Ishikawa (cell line): ENCODE measurements around the gene LRRC28.

Source experiments
- CREB1 ChIP-seq: IDR thresholded peaks from 2 replicates; pipeline ENCODE4 v1.6.1; 2012; ENCODE audit warnings: low read depth
- EGR1 ChIP-seq: IDR thresholded peaks from 2 replicates; pipeline ENCODE4 v1.6.1; 2012
- EP300 ChIP-seq: IDR thresholded peaks from 2 replicates; pipeline ENCODE4 v1.6.1; 2012; ENCODE audit warnings: borderline replicate concordance
- FOXM1 ChIP-seq: IDR thresholded peaks from 2 replicates; pipeline ENCODE4 v1.6.1; 2012; ENCODE audit warnings: low read depth, borderline replicate concordance
- RAD21 ChIP-seq: IDR thresholded peaks from 2 replicates; pipeline ENCODE4 v1.6.1; 2012; ENCODE audit warnings: low read depth
- TAF1 ChIP-seq: IDR thresholded peaks from 2 replicates; pipeline ENCODE4 v1.6.1; 2012; ENCODE audit warnings: low read depth, mild to moderate bottlenecking
- TCF12 ChIP-seq: IDR thresholded peaks from 2 replicates; pipeline ENCODE4 v1.6.1; 2012; ENCODE audit warnings: low read depth
- TEAD4 ChIP-seq: IDR thresholded peaks from 2 replicates; pipeline ENCODE4 v1.6.1; 2012
- YY1 ChIP-seq: IDR thresholded peaks from 2 replicates; pipeline ENCODE4 v1.6.1; 2012; ENCODE audit warnings: low read depth
- TF ChIP-seq, protein P1 (sequence below): IDR thresholded peaks from 2 replicates; pipeline ENCODE4 v1.6.1; 2012; ENCODE audit warnings: low read depth, mild to moderate bottlenecking
- TF ChIP-seq, protein P2 (sequence below): IDR thresholded peaks from 2 replicates; pipeline ENCODE4 v1.6.1; 2012

DNA sequence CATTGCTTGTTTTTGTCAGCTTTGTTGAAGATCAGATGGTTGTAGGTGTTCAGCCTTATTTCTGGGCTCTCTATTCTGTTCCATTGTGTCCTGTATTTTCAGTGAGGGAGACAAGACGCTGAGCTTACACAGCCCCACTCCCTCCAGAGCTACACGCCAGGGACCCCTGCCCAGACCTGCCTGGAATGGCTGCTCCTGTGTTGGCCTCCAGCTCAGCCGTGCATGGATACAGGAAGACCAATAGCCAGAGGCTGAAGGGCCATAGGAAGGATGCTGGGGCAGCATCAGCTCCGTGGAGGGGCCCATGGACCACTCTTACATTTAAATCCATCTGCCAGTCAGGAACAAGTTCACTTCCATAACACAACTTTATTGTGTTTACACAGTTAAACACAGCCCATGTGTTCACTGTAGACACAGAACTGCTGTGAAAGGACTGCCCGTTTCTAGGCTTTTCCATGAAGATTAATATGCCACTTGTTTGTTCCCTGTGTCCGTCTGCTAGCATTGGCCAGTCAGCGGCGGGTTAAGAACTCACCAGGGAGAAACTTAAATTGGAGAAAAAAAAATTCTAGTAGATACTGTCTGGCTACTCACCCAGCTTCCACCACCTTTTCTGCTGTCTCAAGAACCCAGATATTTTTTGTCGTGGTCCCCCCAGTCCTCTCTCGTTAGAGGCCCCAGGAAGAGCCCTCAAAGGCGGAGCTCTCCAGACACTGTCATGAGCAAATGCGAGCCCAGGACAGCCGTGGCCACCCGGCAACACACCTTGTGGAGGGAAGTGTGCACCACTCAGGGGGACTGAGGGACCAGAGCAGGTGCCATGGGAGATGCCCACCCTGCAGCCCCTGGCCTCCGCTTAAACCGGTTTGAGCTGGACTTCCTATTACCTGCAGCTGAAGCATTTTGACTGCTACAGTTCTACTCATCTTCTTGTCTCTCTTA, 172.2 kb downstream of the LRRC28 start:
- TF ChIP-seq EP300 (no peak), TAF1 (no peak), FOXM1 (no peak), CREB1 (no peak), TEAD4 (no peak), YY1 (no peak), TCF12 (no peak), EGR1 (no peak), RAD21 (no peak)
- TF ChIP-seq, protein P1, sequence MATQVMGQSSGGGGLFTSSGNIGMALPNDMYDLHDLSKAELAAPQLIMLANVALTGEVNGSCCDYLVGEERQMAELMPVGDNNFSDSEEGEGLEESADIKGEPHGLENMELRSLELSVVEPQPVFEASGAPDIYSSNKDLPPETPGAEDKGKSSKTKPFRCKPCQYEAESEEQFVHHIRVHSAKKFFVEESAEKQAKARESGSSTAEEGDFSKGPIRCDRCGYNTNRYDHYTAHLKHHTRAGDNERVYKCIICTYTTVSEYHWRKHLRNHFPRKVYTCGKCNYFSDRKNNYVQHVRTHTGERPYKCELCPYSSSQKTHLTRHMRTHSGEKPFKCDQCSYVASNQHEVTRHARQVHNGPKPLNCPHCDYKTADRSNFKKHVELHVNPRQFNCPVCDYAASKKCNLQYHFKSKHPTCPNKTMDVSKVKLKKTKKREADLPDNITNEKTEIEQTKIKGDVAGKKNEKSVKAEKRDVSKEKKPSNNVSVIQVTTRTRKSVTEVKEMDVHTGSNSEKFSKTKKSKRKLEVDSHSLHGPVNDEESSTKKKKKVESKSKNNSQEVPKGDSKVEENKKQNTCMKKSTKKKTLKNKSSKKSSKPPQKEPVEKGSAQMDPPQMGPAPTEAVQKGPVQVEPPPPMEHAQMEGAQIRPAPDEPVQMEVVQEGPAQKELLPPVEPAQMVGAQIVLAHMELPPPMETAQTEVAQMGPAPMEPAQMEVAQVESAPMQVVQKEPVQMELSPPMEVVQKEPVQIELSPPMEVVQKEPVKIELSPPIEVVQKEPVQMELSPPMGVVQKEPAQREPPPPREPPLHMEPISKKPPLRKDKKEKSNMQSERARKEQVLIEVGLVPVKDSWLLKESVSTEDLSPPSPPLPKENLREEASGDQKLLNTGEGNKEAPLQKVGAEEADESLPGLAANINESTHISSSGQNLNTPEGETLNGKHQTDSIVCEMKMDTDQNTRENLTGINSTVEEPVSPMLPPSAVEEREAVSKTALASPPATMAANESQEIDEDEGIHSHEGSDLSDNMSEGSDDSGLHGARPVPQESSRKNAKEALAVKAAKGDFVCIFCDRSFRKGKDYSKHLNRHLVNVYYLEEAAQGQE: no peak
- TF ChIP-seq, protein P2, sequence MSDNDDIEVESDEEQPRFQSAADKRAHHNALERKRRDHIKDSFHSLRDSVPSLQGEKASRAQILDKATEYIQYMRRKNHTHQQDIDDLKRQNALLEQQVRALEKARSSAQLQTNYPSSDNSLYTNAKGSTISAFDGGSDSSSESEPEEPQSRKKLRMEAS: no peak
